Measurements from ENCODE around the gene LHX8.

LHX8 gene

DNA sequence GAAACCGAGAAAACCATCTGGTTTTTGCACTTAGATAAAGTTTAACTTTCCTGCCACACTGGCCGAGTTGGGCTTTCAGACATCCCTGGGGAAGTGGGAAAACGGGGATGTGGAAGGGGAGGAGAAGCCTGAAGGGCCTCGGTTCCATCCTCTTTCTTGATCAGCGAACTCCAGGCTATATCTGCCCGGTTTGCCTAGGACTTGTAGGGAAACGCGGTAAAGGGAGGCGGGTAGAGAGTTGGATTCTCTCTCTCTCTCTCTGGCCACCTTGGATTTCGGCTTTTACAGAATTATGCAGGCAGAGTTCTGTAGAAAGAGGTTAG, 4.6 kb upstream of the LHX8 start:
- Mint-ChIP-seq H3K4me3 (no peak overlapping the region), H3K4me1 (ENCODE audit: low read depth) (peaks cover 7% of the 10 kb centered on the region), H3K27me3 (peaks cover 67% of the 10 kb centered on the region), H3K36me3 (no peaks in the 10 kb centered on the region), H3K27ac (no peak overlapping the region), H3K9me3 (ENCODE audit: low read depth) (no peaks in the 10 kb centered on the region)

GRCh38 chr1:75129983-75130789, 4.0 kb upstream of the LHX8 start:
- Mint-ChIP-seq H3K9me3 (ENCODE audit: low read depth) (no peaks in the 10 kb centered on the region), H3K4me3 (no peak overlapping the region), H3K36me3 (no peaks in the 10 kb centered on the region), H3K27me3 (peaks cover 69% of the 10 kb centered on the region), H3K4me1 (ENCODE audit: low read depth) (peaks cover 9% of the 10 kb centered on the region), H3K27ac (no peak overlapping the region)

DNA sequence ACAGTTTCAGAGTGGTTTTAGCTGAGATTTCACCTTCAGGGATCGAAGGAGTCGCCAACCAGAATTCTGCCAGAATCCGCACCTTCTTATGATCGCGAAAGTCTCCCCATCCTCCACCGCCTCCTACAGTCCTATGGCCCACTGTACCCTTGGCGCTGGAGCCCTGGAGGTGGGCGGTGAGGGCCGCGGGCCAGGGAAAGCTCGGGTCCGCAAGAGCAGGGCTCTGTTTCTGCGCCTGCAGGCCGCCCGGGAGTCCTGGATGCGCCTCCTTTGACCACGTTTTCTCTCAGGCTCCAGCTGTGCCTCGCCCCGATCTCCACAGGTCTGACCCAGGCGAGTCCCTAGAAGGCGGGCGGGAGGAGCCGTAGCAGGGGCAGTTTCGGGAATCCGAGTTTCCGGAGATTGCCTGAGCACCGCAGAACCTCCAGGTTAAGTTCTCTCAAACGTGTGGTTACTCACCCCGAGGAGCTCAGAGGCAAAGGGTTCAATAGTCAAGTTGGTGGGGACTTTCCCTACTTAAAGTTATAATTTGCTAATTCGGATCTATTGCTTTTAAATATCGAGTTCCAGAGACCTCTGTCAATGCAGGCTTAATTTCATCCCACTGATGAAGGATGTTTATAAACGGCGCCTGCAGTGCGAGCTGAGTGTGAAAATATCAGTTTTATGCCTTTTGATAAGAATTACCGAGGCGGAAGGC, 3.2 kb upstream of the LHX8 start:
- H3K27me3 Mint-ChIP-seq, result peaks cover 73% of the 10 kb centered on the region
- no peaks in the 10 kb centered on the region for H3K9me3 Mint-ChIP-seq (ENCODE audit: low read depth)
- H3K4me1 Mint-ChIP-seq (ENCODE audit: low read depth), result peaks cover 15% of the 10 kb centered on the region
- no peak overlapping the region for H3K27ac Mint-ChIP-seq
- no peaks in the 10 kb centered on the region for H3K36me3 Mint-ChIP-seq
- H3K4me3 Mint-ChIP-seq, result no peak overlapping the region

DNA sequence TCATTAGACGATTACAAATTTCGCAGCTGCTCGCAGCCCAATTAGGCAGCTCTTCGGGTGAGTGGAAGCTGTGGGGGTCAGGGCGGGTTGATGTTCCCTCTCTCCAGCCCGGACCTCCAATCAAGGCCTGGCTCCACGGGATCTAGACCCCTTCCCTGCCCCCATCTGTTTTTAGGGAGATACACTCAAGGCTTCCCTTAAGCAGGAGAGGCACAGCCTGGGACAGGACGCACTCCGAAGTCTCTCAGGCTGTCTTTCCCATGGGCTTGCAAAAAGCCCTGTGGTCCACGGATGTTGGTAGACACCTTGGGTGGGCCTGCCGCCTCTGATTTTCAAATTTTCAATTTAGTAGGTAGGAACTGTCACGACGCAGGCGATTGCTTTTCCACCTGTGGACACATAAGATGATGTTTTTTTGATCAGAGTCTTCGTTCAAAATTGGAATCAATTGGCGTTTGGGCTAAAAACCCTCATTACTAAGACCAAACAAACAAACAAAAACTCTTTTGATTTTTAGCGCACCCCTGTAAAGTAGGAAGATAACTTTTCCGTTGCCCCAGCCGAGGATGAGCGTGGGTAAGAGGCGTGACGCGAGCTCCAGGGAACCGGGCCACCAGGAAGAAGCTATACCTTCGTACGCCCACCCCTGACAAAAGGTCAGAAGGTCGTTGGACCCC, 2.5 kb upstream of the LHX8 start:
- Mint-ChIP-seq H3K4me3 (no peak overlapping the region), H3K27ac (no peak overlapping the region), H3K4me1 (ENCODE audit: low read depth) (peaks cover 17% of the 10 kb centered on the region), H3K36me3 (no peaks in the 10 kb centered on the region), H3K27me3 (peaks cover 72% of the 10 kb centered on the region), H3K9me3 (ENCODE audit: low read depth) (no peaks in the 10 kb centered on the region)

- Mint-ChIP-seq H3K36me3 (no peaks in the 10 kb centered on the region), H3K4me1 (ENCODE audit: low read depth) (peaks cover 20% of the 10 kb centered on the region)
Measured at GRCh38 chr1:75132242-75132811, 1.9 kb upstream of the LHX8 start.

DNA sequence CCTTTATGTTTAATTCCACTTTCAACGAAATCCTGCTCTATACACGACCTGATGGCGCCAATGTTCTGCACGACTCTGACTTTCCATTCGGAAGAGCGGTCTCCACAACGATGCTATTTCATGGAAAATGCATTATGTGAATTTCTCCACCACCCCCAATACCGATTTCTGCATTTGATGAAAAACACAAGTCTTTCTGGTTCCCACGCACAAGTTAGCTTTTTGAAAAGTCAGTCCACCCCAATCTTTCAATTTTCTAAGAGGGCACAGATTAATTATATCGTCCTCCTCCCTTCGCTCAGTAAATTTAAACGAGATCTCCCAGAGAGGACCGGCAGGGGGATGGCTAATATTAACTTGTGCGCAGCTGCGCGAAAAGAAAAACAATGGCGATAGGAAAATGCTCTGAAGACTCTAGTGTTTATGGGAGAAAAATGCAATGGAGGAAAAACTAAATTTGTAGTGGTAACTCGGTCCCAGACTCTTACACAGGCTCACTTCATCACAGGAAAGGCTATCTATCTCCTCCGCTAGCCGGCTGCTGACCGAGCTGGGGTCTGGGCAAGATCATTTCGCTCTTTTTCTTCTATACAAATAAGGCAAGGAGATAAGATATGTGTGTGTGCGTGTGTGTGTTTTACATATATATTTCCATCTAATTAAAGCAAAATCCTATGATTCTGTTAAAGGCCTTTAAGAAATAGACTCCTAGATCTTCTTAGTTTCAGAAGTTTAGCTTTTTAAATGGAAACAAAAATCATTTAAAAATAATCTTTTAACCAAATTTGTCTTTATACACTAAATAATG, 1.2 kb upstream of the LHX8 start:
- H3K4me1 Mint-ChIP-seq (ENCODE audit: low read depth), result peaks cover 22% of the 10 kb centered on the region
- no peaks in the 10 kb centered on the region for H3K36me3 Mint-ChIP-seq
- H3K27ac Mint-ChIP-seq, result no peak overlapping the region
- H3K4me3 Mint-ChIP-seq, result no peak overlapping the region
- peaks cover 71% of the 10 kb centered on the region for H3K27me3 Mint-ChIP-seq
- H3K9me3 Mint-ChIP-seq (ENCODE audit: low read depth), result no peaks in the 10 kb centered on the region

More at GRCh38 chr1:75132242-75132811, 1.9 kb upstream of the LHX8 start:
- Mint-ChIP-seq H3K9me3 (ENCODE audit: low read depth) (no peaks in the 10 kb centered on the region), H3K27ac (no peak overlapping the region), H3K27me3 (peaks cover 70% of the 10 kb centered on the region), H3K4me3 (no peak overlapping the region)

DNA sequence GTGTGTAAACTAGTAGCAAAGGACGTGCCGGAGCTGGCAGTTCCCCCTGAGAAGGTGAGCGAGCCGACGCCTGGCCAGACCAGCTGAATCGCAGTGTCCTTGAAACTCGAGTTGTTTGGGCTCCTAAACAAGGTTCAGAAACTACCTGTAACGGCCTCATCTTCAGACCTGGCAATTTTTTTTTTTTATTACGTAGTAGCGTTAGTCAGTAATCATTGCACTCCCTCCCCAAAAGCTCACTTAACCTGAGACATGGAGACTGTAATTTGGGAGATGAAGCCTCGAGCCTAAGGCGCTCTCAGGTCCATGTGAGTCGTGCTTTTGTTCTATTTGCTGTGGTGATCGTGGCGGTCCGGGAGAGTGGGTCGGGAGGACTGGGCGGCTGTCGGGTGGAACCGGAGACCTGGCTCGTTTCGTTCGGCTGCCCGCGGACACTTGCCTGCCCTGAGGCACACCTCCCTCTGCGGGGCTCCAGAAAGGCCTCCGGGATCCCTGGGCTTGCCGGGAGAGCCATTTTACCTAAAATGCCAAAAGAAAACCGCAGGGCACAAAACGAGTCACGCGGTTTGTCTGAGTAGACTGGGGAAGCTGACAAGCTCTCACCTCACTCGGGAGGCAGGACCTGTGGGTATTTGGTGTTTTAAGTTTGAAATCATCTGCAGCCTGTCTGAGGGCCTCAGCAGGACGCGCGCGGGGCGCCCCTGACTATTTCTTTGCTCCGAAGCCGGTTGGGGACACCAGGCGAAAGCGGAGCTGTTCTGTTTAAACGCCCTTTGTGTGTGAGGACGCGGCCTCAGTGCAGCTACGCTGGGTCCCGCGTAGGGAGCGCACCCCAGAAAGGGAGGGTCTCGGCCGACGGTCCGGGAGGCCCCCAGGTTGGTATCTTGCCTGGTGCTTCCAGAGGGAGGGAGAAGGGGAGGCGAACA, 722 bp downstream of the LHX8 start:
- no peaks in the 10 kb centered on the region for H3K36me3 Mint-ChIP-seq
- H3K4me1 Mint-ChIP-seq (ENCODE audit: low read depth), result peaks cover 22% of the 10 kb centered on the region
- peaks cover 68% of the 10 kb centered on the region for H3K27me3 Mint-ChIP-seq
- peak overlapping the region; percentile 79 for H3K4me3 Mint-ChIP-seq
- H3K9me3 Mint-ChIP-seq (ENCODE audit: low read depth), result no peaks in the 10 kb centered on the region
- no peak overlapping the region for H3K27ac Mint-ChIP-seq

DNA sequence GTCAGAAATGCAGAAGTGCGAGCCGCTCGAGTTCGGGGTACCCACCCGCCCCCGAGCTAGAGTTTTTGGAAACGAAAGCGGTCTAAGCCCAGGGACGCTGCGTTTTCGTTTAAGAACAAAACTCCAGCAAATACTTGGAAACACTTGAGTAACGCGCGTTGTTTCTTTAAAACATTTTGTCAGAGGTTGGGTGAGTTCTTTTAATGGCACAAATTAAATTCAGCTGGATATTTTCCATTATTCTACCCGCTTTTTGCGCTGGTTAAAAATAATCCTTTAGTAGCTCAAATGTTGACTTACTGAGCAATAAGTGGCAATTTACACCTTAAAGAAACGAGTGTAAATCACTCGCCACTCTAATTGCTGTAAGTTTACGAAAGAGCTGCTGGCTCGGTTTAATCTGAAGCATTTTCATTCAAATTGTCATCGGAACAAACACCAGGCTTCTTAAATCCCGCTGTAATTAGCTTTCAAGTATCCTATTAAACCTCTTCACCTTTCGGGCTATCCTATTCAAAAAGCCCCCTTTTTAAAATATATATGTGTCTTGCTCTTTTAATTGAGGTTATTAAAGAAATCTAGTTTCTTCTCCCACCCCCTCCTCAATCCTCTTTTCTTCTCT, 1.5 kb downstream of the LHX8 start:
- Mint-ChIP-seq H3K27ac (no peak overlapping the region), H3K9me3 (ENCODE audit: low read depth) (no peaks in the 10 kb centered on the region), H3K4me3 (peak overlapping the region; percentile 79), H3K36me3 (no peaks in the 10 kb centered on the region), H3K4me1 (ENCODE audit: low read depth) (peaks cover 22% of the 10 kb centered on the region), H3K27me3 (peaks cover 69% of the 10 kb centered on the region)

DNA sequence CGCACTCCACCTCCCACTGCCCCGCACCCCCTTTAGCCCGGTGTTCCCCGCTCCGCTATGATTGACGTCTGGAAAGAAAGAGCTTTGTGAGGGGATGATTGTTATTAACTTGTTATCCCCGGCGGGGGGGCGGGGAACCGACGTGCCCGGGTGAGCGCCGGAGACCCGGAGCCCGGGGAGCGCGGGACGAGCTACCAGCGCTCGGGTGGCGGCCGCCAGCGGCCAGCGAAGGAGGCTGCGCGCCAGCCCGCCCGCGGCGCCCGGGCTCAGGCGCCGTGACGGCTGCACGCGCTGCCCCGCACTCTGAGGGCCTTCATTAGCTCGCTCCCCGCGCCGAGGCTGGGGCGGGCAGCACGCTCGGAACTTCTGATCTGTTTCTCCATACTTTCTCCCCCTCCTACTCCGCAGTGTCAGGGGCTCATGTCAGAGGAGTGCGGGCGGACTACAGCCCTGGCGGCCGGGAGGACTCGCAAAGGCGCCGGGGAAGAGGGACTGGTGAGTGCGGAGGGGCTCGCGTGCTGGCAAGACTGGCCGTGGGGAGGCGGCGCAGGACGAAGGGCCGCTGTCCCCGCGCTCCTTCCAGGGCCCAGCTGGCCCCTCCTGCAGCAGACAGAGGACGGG, 2.1 kb downstream of the LHX8 start:
- peaks cover 22% of the 10 kb centered on the region for H3K4me1 Mint-ChIP-seq (ENCODE audit: low read depth)
- peak overlapping the region; percentile 79 for H3K4me3 Mint-ChIP-seq
- peaks cover 66% of the 10 kb centered on the region for H3K27me3 Mint-ChIP-seq
- no peaks in the 10 kb centered on the region for H3K9me3 Mint-ChIP-seq (ENCODE audit: low read depth)
- H3K36me3 Mint-ChIP-seq, result no peaks in the 10 kb centered on the region
- no peak overlapping the region for H3K27ac Mint-ChIP-seq

- Mint-ChIP-seq H3K9me3 (ENCODE audit: low read depth) (no peaks in the 10 kb centered on the region), H3K4me1 (ENCODE audit: low read depth) (peaks cover 22% of the 10 kb centered on the region), H3K27me3 (peaks cover 60% of the 10 kb centered on the region), H3K4me3 (no peak overlapping the region), H3K27ac (no peak overlapping the region), H3K36me3 (no peaks in the 10 kb centered on the region)
Measured at GRCh38 chr1:75136921-75137641, 2.9 kb downstream of the LHX8 start.

GRCh38 chr1:75152092-75152491, 17.9 kb downstream of the LHX8 start:
- no peak overlapping the region for H3K27ac Mint-ChIP-seq
- no peaks in the 10 kb centered on the region for H3K36me3 Mint-ChIP-seq
- H3K9me3 Mint-ChIP-seq (ENCODE audit: low read depth), result peaks cover 8% of the 10 kb centered on the region
- peaks cover 8% of the 10 kb centered on the region for H3K27me3 Mint-ChIP-seq
- no peak overlapping the region for H3K4me3 Mint-ChIP-seq
- no peaks in the 10 kb centered on the region for H3K4me1 Mint-ChIP-seq (ENCODE audit: low read depth)

DNA sequence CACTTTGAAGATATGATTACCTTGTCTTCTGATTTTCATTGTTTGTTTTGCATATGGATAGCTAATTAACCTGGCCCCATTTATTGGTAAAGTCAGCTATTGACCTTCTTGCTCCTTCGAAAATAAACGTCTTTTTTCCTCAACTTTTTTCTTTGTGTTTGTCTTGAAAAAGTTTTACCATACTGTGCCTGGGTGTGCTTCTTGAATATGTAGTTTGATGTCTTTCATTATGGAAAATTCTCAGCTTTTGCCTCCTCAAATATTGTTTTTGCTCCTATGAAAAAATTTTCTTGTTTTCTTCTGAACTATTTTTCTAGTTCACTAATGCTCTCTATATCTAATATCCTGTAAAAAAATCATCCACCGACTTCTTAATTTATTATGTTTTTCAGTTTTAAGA, 25.0 kb downstream of the LHX8 start:
- Mint-ChIP-seq H3K27ac (no peak overlapping the region), H3K9me3 (ENCODE audit: low read depth) (no peaks in the 10 kb centered on the region), H3K4me3 (no peak overlapping the region), H3K4me1 (ENCODE audit: low read depth) (no peaks in the 10 kb centered on the region), H3K27me3 (peaks cover 1% of the 10 kb centered on the region), H3K36me3 (no peaks in the 10 kb centered on the region)
